Glutamatergic neuron (in vitro differentiated cells): ENCODE results near the gene AMPD3. TPM values are rescaled to one million over a fixed set of nuclear protein-coding genes. Genes with fewer than 3 reads are reported as not detected.

Experiments used
- DNase-seq: peaks from one replicate; pipeline ENCODE4 v3.0.0; 2022
- H3K27ac Mint-ChIP-seq: one replicate; pipeline ENCODE4 v1.8.0; 2020; ENCODE audit warnings: mild to moderate bottlenecking, mixed read lengths, inconsistent platforms; ENCODE audit not compliant: unreplicated experiment
- H3K27me3 Mint-ChIP-seq: one replicate; pipeline ENCODE4 v1.8.0; 2020; ENCODE audit warnings: mild to moderate bottlenecking, moderate library complexity, mixed read lengths, inconsistent platforms; ENCODE audit not compliant: unreplicated experiment
- H3K36me3 Mint-ChIP-seq: one replicate; pipeline ENCODE4 v1.8.0; 2020; ENCODE audit warnings: mild to moderate bottlenecking, mixed read lengths, inconsistent platforms; ENCODE audit not compliant: unreplicated experiment
- H3K4me1 Mint-ChIP-seq: one replicate; pipeline ENCODE4 v1.8.0; 2020; ENCODE audit warnings: mild to moderate bottlenecking, low read depth, mixed read lengths, inconsistent platforms; ENCODE audit not compliant: unreplicated experiment
- H3K4me3 Mint-ChIP-seq: one replicate; pipeline ENCODE4 v1.8.0; 2020; ENCODE audit warnings: mild to moderate bottlenecking, mixed read lengths, inconsistent platforms; ENCODE audit not compliant: unreplicated experiment
- H3K9me3 Mint-ChIP-seq: one replicate; pipeline ENCODE4 v1.8.0; 2020; ENCODE audit warnings: mild to moderate bottlenecking, moderate library complexity, mixed read lengths, inconsistent platforms; ENCODE audit not compliant: unreplicated experiment
- CTCF ChIP-seq: fragments of 200-600 bp; sonication (generic); IDR thresholded peaks from one replicate; pipeline ENCODE4 v1.5.0; 2021; ENCODE audit not compliant: partially characterized antibody, unreplicated experiment
- total RNA-seq: library from RNA; stranded (reverse); fragmentation: NEBNext Ultra II Directional; extraction: Animal tissue kit (Norgen Biotek cat#: 25700); gene quantifications from one replicate; pipeline ENCODE4 v1.2.1, GENCODE V29; 2021; ENCODE audit not compliant: unreplicated experiment

AMPD3 gene
- total RNA-seq, 1 donor from 2014 or later = 0.44 TPM

GRCh38 chr11:10490032-10490397 lies 35.0 kb downstream of the AMPD3 start:
- Mint-ChIP-seq H3K9me3 (no peaks in the 10 kb centered on the region), H3K4me3 (no peak overlapping the region), H3K27ac (no peak overlapping the region), H3K36me3 (peaks cover 12% of the 10 kb centered on the region), H3K4me1 (no peaks in the 10 kb centered on the region), H3K27me3 (peaks cover 2% of the 10 kb centered on the region)
- DNase-seq = no peak
- no peak for TF ChIP-seq CTCF

- H3K36me3 Mint-ChIP-seq = peaks cover 12% of the 10 kb centered on the region
These were observed 35.6 kb downstream of the AMPD3 start for GRCh38 chr11:10490398-10491241.

GRCh38 chr11:10492084-10492483 lies 37.0 kb downstream of the AMPD3 start:
- Mint-ChIP-seq H3K27me3 (peaks cover 4% of the 10 kb centered on the region), H3K4me1 (no peaks in the 10 kb centered on the region), H3K27ac (no peak overlapping the region), H3K4me3 (no peak overlapping the region), H3K9me3 (no peaks in the 10 kb centered on the region), H3K36me3 (peaks cover 12% of the 10 kb centered on the region)
- no peak for DNase-seq
- TF ChIP-seq CTCF = no peak

More at GRCh38 chr11:10490398-10491241, 35.6 kb downstream of the AMPD3 start:
- no peak for DNase-seq
- Mint-ChIP-seq H3K27ac (no peak overlapping the region), H3K4me1 (no peaks in the 10 kb centered on the region), H3K4me3 (no peak overlapping the region), H3K9me3 (no peaks in the 10 kb centered on the region), H3K27me3 (peaks cover 2% of the 10 kb centered on the region)
- TF ChIP-seq CTCF = no peak

GRCh38 chr11:10493041-10493663 lies 38.1 kb downstream of the AMPD3 start:
- TF ChIP-seq CTCF = no peak
- no peaks in the 10 kb centered on the region for H3K4me1 Mint-ChIP-seq
- H3K27ac Mint-ChIP-seq = no peak overlapping the region
- DNase-seq = no peak
- H3K27me3 Mint-ChIP-seq = peaks cover 4% of the 10 kb centered on the region
- peaks cover 12% of the 10 kb centered on the region for H3K36me3 Mint-ChIP-seq
- H3K9me3 Mint-ChIP-seq = no peaks in the 10 kb centered on the region
- H3K4me3 Mint-ChIP-seq = no peak overlapping the region
